Osteoblast (primary cell): Measurements from ENCODE around the gene PCDHA7. TPM values are rescaled to one million over a fixed set of nuclear protein-coding genes. Genes with fewer than 3 reads are reported as not detected.
"Not testable (repeated sequence)": the region's sequence is repeated elsewhere in the genome, so short reads cannot be mapped to it uniquely, and the experiment has no call there.

ENCODE experiments used
- DNase-seq: peaks from one replicate; pipeline ENCODE4 v3.0.0; 2011; ENCODE audit warnings: low spot score, mixed read lengths; ENCODE audit not compliant: insufficient read length; ENCODE audit errors: missing footprints
- H2AFZ ChIP-seq: 2 replicates; pipeline ENCODE4 v1.6.0; 2011; ENCODE audit warnings: mild to moderate bottlenecking, low read length
- H3K27ac ChIP-seq: 2 replicates; pipeline ENCODE4 v1.5.1; 2011; ENCODE audit warnings: mild to moderate bottlenecking, low read depth, low read length, moderate library complexity
- H3K27me3 ChIP-seq: 2 replicates; pipeline ENCODE4 v1.6.0; 2012; ENCODE audit warnings: mild to moderate bottlenecking, control low read depth, inconsistent platforms, low read length, moderate library complexity; ENCODE audit not compliant: insufficient read depth
- H3K36me3 ChIP-seq: 2 replicates; pipeline ENCODE4 v1.5.1; 2011; ENCODE audit warnings: mild to moderate bottlenecking, low read length, control low read depth, moderate library complexity; ENCODE audit not compliant: insufficient read depth
- H3K4me1 ChIP-seq: 2 replicates; pipeline ENCODE4 v1.5.1; 2011; ENCODE audit warnings: mild to moderate bottlenecking, low read length, control low read depth, moderate library complexity; ENCODE audit not compliant: insufficient read depth
- H3K4me2 ChIP-seq: 2 replicates; pipeline ENCODE4 v1.6.0; 2011; ENCODE audit warnings: mild to moderate bottlenecking, low read length; ENCODE audit not compliant: insufficient read depth
- H3K4me3 ChIP-seq: fragments of 200-600 bp; sonication (generic); 3 replicates; pipeline ENCODE4 v1.5.1; 2012; ENCODE audit warnings: mild to moderate bottlenecking, low read length, inconsistent platforms; ENCODE audit not compliant: insufficient read depth
- H3K79me2 ChIP-seq: 2 replicates; pipeline ENCODE4 v1.6.0; 2012; ENCODE audit warnings: mild to moderate bottlenecking, low read length, control low read depth, inconsistent platforms; ENCODE audit not compliant: insufficient read depth
- H3K9me3 ChIP-seq: 2 replicates; pipeline ENCODE4 v1.5.1; 2011; ENCODE audit warnings: low read depth, low read length, control low read depth
- H4K20me1 ChIP-seq: 2 replicates; pipeline ENCODE4 v1.6.0; 2012; ENCODE audit warnings: mild to moderate bottlenecking, low read length, control low read depth; ENCODE audit not compliant: insufficient read depth
- total RNA-seq: library from RNA; depleted of rRNA; stranded (reverse); fragments of >200 nt; gene quantifications from 2 replicates; pipeline ENCODE4 v1.2.3, GENCODE V29; 2012
- TF ChIP-seq, protein P1 (sequence below): IDR thresholded peaks from 2 replicates; pipeline ENCODE4 v1.5.1; 2011; ENCODE audit warnings: mild to moderate bottlenecking, low read depth, low read length, moderate library complexity; ENCODE audit errors: extremely low read depth

The PCDHA7 gene
- total RNA-seq, 1 donor = 0.72 TPM

- TF ChIP-seq, protein P1, sequence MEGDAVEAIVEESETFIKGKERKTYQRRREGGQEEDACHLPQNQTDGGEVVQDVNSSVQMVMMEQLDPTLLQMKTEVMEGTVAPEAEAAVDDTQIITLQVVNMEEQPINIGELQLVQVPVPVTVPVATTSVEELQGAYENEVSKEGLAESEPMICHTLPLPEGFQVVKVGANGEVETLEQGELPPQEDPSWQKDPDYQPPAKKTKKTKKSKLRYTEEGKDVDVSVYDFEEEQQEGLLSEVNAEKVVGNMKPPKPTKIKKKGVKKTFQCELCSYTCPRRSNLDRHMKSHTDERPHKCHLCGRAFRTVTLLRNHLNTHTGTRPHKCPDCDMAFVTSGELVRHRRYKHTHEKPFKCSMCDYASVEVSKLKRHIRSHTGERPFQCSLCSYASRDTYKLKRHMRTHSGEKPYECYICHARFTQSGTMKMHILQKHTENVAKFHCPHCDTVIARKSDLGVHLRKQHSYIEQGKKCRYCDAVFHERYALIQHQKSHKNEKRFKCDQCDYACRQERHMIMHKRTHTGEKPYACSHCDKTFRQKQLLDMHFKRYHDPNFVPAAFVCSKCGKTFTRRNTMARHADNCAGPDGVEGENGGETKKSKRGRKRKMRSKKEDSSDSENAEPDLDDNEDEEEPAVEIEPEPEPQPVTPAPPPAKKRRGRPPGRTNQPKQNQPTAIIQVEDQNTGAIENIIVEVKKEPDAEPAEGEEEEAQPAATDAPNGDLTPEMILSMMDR = no peak
- Histone ChIP-seq H3K36me3 (no peaks in the 10 kb centered on the region), H3K9me3 (no peaks in the 10 kb centered on the region), H3K4me2 (no peak overlapping the region), H3K27me3 (no peaks in the 10 kb centered on the region), H2AFZ (no peak overlapping the region), H3K4me3 (no peak overlapping the region), H4K20me1 (no peaks in the 10 kb centered on the region), H3K27ac (no peak overlapping the region), H3K4me1 (no peaks in the 10 kb centered on the region), H3K79me2 (no peaks in the 10 kb centered on the region)
- DNase-seq = no peak
These were observed 37.4 kb upstream of the PCDHA7 start for GRCh38 chr5:140796718-140797095.

DNA sequence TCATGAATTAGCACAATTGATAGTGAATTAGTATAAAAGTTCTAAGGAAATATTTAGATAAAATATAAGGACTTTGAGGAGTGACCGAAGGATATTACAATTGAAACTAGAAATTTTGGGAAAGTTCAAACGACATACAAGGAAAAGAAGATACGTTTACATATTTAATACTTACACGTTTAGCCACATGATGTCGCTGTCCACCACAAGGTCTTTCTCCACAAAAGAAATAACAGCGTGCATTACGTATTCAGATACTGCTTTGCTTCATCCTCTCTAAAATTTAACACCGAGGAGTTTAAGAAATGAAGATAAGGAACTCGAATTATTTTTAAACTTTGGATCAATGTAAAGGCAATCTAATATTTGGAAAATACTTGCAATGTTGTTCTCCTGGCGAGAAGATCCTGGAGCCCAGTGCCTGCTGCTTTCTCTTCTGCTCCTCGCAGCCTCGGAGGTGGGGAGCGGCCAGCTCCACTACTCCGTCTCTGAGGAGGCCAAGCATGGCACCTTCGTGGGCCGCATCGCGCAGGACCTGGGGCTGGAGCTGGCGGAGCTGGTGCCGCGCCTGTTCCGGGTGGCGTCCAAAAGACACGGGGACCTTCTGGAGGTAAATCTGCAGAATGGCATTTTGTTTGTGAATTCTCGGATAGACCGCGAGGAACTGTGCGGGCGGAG is 33.1 kb upstream of the PCDHA7 start, which contains the start of gene PCDHA3:
Gene PCDHA3 (plus strand): TSS at position 242 of the 678 bp plus-strand sequence.
- Histone ChIP-seq H3K27me3 (no peaks in the 10 kb centered on the region), H3K27ac (no peak within 1 kb of the TSS), H3K36me3 (no peaks in the 10 kb centered on the region), H3K4me2 (peak within 1 kb of the TSS; percentile 71), H3K9me3 (no peaks in the 10 kb centered on the region), H4K20me1 (no peaks in the 10 kb centered on the region), H3K79me2 (no peaks in the 10 kb centered on the region), H3K4me1 (no peaks in the 10 kb centered on the region), H2AFZ (peak within 1 kb of the TSS; percentile 59), H3K4me3 (peak within 1 kb of the TSS; percentile 62)
- TF ChIP-seq, protein P1 = peak; percentile 43
- DNase-seq = peak; percentile 73

DNA sequence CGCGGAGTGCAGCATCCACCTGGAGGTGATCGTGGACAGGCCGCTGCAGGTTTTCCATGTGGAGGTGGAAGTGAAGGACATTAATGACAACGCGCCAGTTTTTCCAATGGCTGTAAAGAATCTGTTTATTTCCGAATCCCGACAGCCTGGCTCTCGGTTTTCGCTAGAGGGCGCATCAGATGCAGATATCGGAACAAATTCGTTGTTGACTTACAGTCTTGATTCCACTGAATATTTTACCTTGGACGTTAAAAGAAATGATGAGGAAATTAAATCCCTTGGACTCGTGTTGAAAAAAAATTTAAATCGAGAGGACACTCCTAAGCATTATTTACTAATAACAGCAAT is 32.6 kb upstream of the PCDHA7 start:
- Histone ChIP-seq H3K36me3 (no peaks in the 10 kb centered on the region), H3K4me1 (no peaks in the 10 kb centered on the region), H4K20me1 (no peaks in the 10 kb centered on the region), H3K4me3 (peak overlapping the region; percentile 62), H3K9me3 (no peaks in the 10 kb centered on the region), H3K79me2 (no peaks in the 10 kb centered on the region), H3K27me3 (no peaks in the 10 kb centered on the region), H2AFZ (peak overlapping the region; percentile 59), H3K4me2 (peak overlapping the region; percentile 71), H3K27ac (no peak overlapping the region)
- no peak for DNase-seq
- TF ChIP-seq, protein P1 = peak; percentile 35

- not testable (repeated sequence) for H3K79me2 ChIP-seq, H3K4me2 ChIP-seq, H3K27ac ChIP-seq, DNase-seq, H3K27me3 ChIP-seq, H3K9me3 ChIP-seq, H3K4me1 ChIP-seq, H3K36me3 ChIP-seq, H2AFZ ChIP-seq, H4K20me1 ChIP-seq, H3K4me3 ChIP-seq
These were observed 31.7 kb upstream of the PCDHA7 start for GRCh38 chr5:140802381-140802780.
